ENCODE results near the gene FGF9. TPM values are rescaled to one million over a fixed set of nuclear protein-coding genes. Genes with fewer than 3 reads are reported as not detected.
A peak's percentile ranks its signal among the peaks of the same experiment; 100 is the strongest.

The FGF9 gene
- total and polyA plus RNA-seq, 2 of the 8 experiments (the other 6 are each of a cell fraction or from before 2014, with no cell fraction given): 0.02 TPM; not detected in 1

- Histone ChIP-seq H3K79me1 (ENCODE audit: low read depth, low read length) (no peaks in the 10 kb centered on the region), H3K36me3 (ENCODE audit: control insufficient read depth in 2 of 4, insufficient read depth in 4 of 4, low read length in 3 of 4) (no peaks in the 10 kb centered on the region), H2BK5ac (ENCODE audit: low read depth, low read length) (0 out of 2 replicates have a peak overlapping the region, but pooled peaks have one; percentile 49), H2BK15ac (ENCODE audit: low read length) (no peak overlapping the region), H2AFZ (ENCODE audit: low read length) (no peak overlapping the region), H3K27ac (ENCODE audit: low read depth, low read length) (no peak overlapping the region), H3K4ac (replicated peaks; ENCODE audit: insufficient read length, low read depth, low read length) (no peak overlapping the region), H4K91ac (replicated peaks; ENCODE audit: insufficient read length, low read length) (no peak overlapping the region), H2BK20ac (ENCODE audit: low read length) (no peak overlapping the region), H2BK120ac (replicated peaks; ENCODE audit: low read depth, low read length) (no peak overlapping the region), H3K9me3 (ENCODE audit: insufficient read depth in 2 of 2, low read depth in 1 of 2, low read length in 1 of 2) (no peaks in the 10 kb centered on the region), H3K18ac (ENCODE audit: extremely low read depth, low read length) (no peak overlapping the region), H2AK5ac (ENCODE audit: low read depth, low read length) (no peak overlapping the region), H3K9ac (replicated peaks in 1 of 4; ENCODE audit: extremely low read depth in 1 of 4, low read depth in 3 of 4, low read length in 3 of 4) (no peak overlapping the region), H3K27me3 (replicated peaks in 1 of 4; ENCODE audit: control insufficient read depth in 3 of 4, extremely low read depth in 1 of 4, insufficient read depth in 3 of 4, low read length in 3 of 4) (no peaks in the 10 kb centered on the region), H3K14ac (ENCODE audit: insufficient read length) (no peak overlapping the region), H4K20me1 (replicated peaks in 1 of 2; ENCODE audit: control insufficient read depth in 1 of 2, insufficient read depth in 2 of 2, low read length in 2 of 2) (no peaks in the 10 kb centered on the region), H3K4me2 (ENCODE audit: insufficient read depth in 1 of 2, low read depth in 2 of 2, low read length in 2 of 2) (no peak overlapping the region), H3K79me2 (ENCODE audit: control insufficient read depth in 1 of 2, insufficient read depth in 2 of 2, low read length in 2 of 2) (no peaks in the 10 kb centered on the region), H3K4me3 (ENCODE audit: extremely low read depth in 1 of 4, insufficient read depth in 2 of 4, low read depth in 3 of 4, low read length in 4 of 4) (no peak overlapping the region), H4K5ac (ENCODE audit: insufficient read length, low read depth, low read length) (no peak overlapping the region), H3K23ac (ENCODE audit: insufficient read length) (no peak overlapping the region), H3K56ac (replicated peaks; ENCODE audit: insufficient read length, low read depth, low read length) (no peak overlapping the region), H4K8ac (ENCODE audit: extremely low read depth, insufficient read depth, low read length) (no peak overlapping the region), H2BK12ac (ENCODE audit: low read depth, low read length) (no peak overlapping the region), H3K23me2 (ENCODE audit: low read depth, low read length) (peaks cover 3% of the 10 kb centered on the region; the same call in 1 of the 2 replicates), H3K4me1 (replicated peaks in 1 of 4; ENCODE audit: control insufficient read depth in 3 of 4, insufficient read depth in 4 of 4, low read length in 3 of 4) (peaks cover 0 to 4% (median 0%) of the 10 kb centered on the region in 4 experiments; a peak in 1 of 7 replicates)
- 73% methylated on average over 8 of the region's 8 CpGs; no CpG with 5 or more reads in 1 of the 2 experiments for WGBS, 2 experiments (ENCODE audit: extremely low coverage in 1 of 2, insufficient coverage in 1 of 2, insufficient read length in 1 of 2, insufficient replicate concordance in 2 of 2, low coverage in 1 of 2, low lambda C conversion rate in 2 of 2, missing lambda C conversion rate in 1 of 2)
- TF ChIP-seq KDM1A (IDR thresholded peaks at IDR 0.05; ENCODE audit: borderline replicate concordance, low read length) (no peak), KDM4A (IDR thresholded peaks at IDR 0.05; ENCODE audit: low read depth, low read length, severe bottlenecking) (no peak), BCL11A (IDR thresholded peaks at IDR 0.05; ENCODE audit: low read depth in 2 of 2, low read length in 2 of 2) (no peak), MAFK (IDR thresholded peaks at IDR 0.05; ENCODE audit: low read depth, low read length) (no peak)
- TF ChIP-seq, protein P1, sequence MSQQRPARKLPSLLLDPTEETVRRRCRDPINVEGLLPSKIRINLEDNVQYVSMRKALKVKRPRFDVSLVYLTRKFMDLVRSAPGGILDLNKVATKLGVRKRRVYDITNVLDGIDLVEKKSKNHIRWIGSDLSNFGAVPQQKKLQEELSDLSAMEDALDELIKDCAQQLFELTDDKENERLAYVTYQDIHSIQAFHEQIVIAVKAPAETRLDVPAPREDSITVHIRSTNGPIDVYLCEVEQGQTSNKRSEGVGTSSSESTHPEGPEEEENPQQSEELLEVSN (IDR thresholded peaks at IDR 0.05): no peak
- CTCF ChIA-PET (ENCODE audit: partially characterized antibody): no interaction called here
- POLR2A ChIA-PET (ENCODE audit: partially characterized antibody): no interaction called here
- no peak for FAIRE-seq
- DNase-seq (ENCODE audit: low read depth in 1 of 2, low spot score in 2 of 2): no peak
Observed at GRCh38 chr13:21739771-21740170, 68.9 kb downstream of the FGF9 start.

Measured in H1 (cell line).